ENCODE measurements around the gene POMZP3. TPM values are rescaled to one million over a fixed set of nuclear protein-coding genes. Genes with fewer than 3 reads are reported as not detected.
"Not testable (repeated sequence)": the region's sequence is repeated elsewhere in the genome, so short reads cannot be mapped to it uniquely, and the experiment has no call there.

Gene POMZP3
- total and polyA plus RNA-seq, 12 donors: 3.5 to 14.9 (median 6.7) TPM

DNA sequence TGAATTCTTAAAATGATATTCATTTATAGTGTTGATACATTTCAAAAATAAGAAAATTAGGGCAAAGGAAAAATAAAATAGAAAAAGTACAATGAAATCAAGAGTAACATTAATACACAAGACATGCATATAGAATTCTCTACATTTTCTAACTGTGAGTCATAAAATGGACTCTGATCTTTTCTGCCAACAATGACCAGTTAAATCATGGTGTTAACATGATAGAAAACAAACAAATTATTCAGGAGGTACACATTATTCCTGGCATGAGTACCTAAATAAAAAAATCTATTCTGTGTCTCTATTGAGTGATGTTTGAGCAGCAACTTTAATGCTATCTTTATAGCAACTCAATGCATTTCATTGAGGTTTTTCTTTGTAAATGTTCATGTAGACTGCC, 58.3 kb downstream of the POMZP3 start:
- Histone ChIP-seq H3K9me3 (peaks cover 0 to 11% (median 0%) of the 10 kb centered on the region in 11 donors), H3K4me1 (peaks cover 0 to 16% (median 5%) of the 10 kb centered on the region in 9 donors)
- H3K27ac ChIP-seq; H3K4me3 ChIP-seq; H3K36me3 ChIP-seq; H3K27me3 ChIP-seq; ATAC-seq; DNase-seq; intact Hi-C loops (cut with DNase I): not testable (repeated sequence)

- intact Hi-C loops (cut with DNase I); H3K4me3 ChIP-seq; DNase-seq; ATAC-seq; H3K36me3 ChIP-seq; H3K27ac ChIP-seq; H3K27me3 ChIP-seq: not testable (repeated sequence)
- H3K9me3 ChIP-seq: peaks cover 0 to 11% (median 0%) of the 10 kb centered on the region in 11 donors
- peaks cover 0 to 16% (median 5%) of the 10 kb centered on the region in 9 donors for H3K4me1 ChIP-seq
These were observed 59.3 kb downstream of the POMZP3 start for GRCh38 chr7:76567753-76568152.

GRCh38 chr7:76567311-76567710, 59.8 kb downstream of the POMZP3 start:
- H3K9me3 ChIP-seq: peaks cover 0 to 11% (median 0%) of the 10 kb centered on the region in 11 donors
- DNase-seq; H3K27me3 ChIP-seq; ATAC-seq; H3K27ac ChIP-seq; H3K4me3 ChIP-seq; H3K36me3 ChIP-seq; intact Hi-C loops (cut with DNase I): not testable (repeated sequence)
- peaks cover 0 to 12% (median 5%) of the 10 kb centered on the region in 9 donors for H3K4me1 ChIP-seq
- 97 to 100% methylated on average over 2 of the region's 4 CpGs for WGBS, 2 donors

DNA sequence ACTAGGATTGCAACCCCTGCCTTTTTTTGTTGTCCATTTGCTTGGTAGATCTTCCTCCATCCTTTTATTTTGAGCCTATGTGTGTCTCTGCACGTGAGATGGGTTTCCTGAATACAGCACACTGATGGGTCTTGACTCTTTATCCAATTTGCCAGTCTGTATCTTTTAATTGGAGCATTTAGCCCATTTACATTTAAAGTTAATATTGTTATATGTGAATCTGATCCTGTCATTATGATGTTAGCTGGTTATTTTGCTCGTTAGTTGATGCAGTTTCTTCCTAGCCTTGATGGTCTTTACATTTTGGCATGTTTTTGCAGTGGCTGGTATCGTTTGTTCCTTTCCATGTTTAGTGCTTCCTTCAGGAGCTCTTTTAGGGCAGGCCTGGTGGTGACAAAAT, 62.1 kb downstream of the POMZP3 start:
- intact Hi-C loops (cut with DNase I); H3K4me1 ChIP-seq; ATAC-seq; H3K27ac ChIP-seq; H3K27me3 ChIP-seq; H3K36me3 ChIP-seq; DNase-seq; H3K4me3 ChIP-seq: not testable (repeated sequence)
- H3K9me3 ChIP-seq: peaks cover 0 to 11% (median 0%) of the 10 kb centered on the region in 11 donors
- 94 to 96% methylated on average over 2 of the region's 3 CpGs for WGBS, 2 donors

DNA sequence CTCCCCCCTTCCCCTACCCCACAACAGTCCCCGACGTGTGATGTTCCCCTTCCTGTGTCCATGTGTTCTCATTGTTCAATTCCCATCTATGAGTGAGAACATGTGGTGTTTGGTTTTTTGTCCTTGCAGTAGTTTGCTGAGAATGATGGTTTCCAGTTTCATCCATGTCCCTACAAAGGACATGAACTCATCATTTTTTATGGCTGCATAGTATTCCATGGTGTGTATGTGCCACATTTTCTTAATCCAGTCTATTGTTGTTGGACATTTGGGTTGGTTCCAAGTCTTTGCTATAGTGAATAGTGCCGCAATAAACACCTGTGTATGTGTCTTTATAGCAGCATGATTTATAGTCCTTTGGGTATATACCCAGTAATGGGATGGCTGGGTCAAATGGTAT, 65.7 kb downstream of the POMZP3 start:
- DNase-seq; H3K27ac ChIP-seq; H3K4me3 ChIP-seq; ATAC-seq; H3K27me3 ChIP-seq; intact Hi-C loops (cut with DNase I); H3K9me3 ChIP-seq: not testable (repeated sequence)
- H3K4me1 ChIP-seq: peaks cover 0 to 10% (median 0%) of the 10 kb centered on the region in 9 donors
- peaks cover 0 to 13% (median 0%) of the 10 kb centered on the region in 9 donors for H3K36me3 ChIP-seq
- 93 to 100% methylated on average over 3 of the region's 3 CpGs for WGBS, 2 donors

- ATAC-seq; H3K27me3 ChIP-seq; H3K9me3 ChIP-seq; DNase-seq; H3K4me3 ChIP-seq; H3K27ac ChIP-seq; intact Hi-C loops (cut with DNase I): not testable (repeated sequence)
- peaks cover 0 to 13% (median 0%) of the 10 kb centered on the region in 9 donors for H3K4me1 ChIP-seq
- WGBS, 2 donors: 79 to 80% methylated on average over 4 of the region's 4 CpGs
- H3K36me3 ChIP-seq: peaks cover 0 to 17% (median 0%) of the 10 kb centered on the region in 9 donors
These were observed 66.9 kb downstream of the POMZP3 start for GRCh38 chr7:76560157-76560556.

Other genes with a start within 250 kb of the POMZP3 start
- gene SSC4D, start 217.6 kb downstream of the POMZP3 start, total RNA-seq: 1 to 10 TPM in 3 of 10 donors, under 1 TPM in 7; 0.24 to 1.3 (median 0.65) TPM
- gene SSC4D, start 217.6 kb downstream of the POMZP3 start, polyA plus RNA-seq: 1 to 10 TPM in 1 of 2 donors, under 1 TPM in 1; 0.99 to 1.9 TPM
- 1 to 10 TPM in 4 of 10 donors, not detected in 6; 1.3 to 5.7 (median 1.4) TPM for gene ZP3, start 202.3 kb downstream of the POMZP3 start, total RNA-seq
- gene ZP3, start 202.3 kb downstream of the POMZP3 start, polyA plus RNA-seq: 1 to 10 TPM in 1 of 2 donors, under 1 TPM in 1; 0.77 to 4.2 TPM
- 10 to 100 TPM in 2 of 10 donors, 1 to 10 TPM in 8; 5.8 to 11.4 (median 8.1) TPM for gene DTX2, start 165.6 kb downstream of the POMZP3 start, total RNA-seq
- 10 to 100 TPM; 11.2 to 23.4 TPM for gene DTX2, start 165.6 kb downstream of the POMZP3 start, polyA plus RNA-seq
- gene UPK3B, start 116.7 kb downstream of the POMZP3 start, total RNA-seq: 1 to 10 TPM in 1 of 10 donors, under 1 TPM in 7, not detected in 2; 0.24 to 2.7 (median 0.65) TPM
- gene UPK3B, start 116.7 kb downstream of the POMZP3 start, polyA plus RNA-seq: under 1 TPM in 1 of 2 donors, not detected in 1; 0.09 TPM
- under 1 TPM in 3 of 10 donors, not detected in 7; 0.17 to 0.57 (median 0.54) TPM for gene SPDYE16, start 84.0 kb downstream of the POMZP3 start, total RNA-seq
- under 1 TPM; 0.06 to 0.22 TPM for gene SPDYE16, start 84.0 kb downstream of the POMZP3 start, polyA plus RNA-seq